Hepatocyte (in vitro differentiated cells): ENCODE measurements around the gene RBKS. TPM values are rescaled to one million over a fixed set of nuclear protein-coding genes. Genes with fewer than 3 reads are reported as not detected.
"Not testable (repeated sequence)": the region's sequence is repeated elsewhere in the genome, so short reads cannot be mapped to it uniquely, and the experiment has no call there.

Experiments used
- DNase-seq: peaks from one replicate; pipeline ENCODE4 v3.0.0-alpha.2; 2016; ENCODE audit warnings: low spot score
- H2AFZ ChIP-seq: fragments of 200-600 bp; sonication (generic); 2 replicates; pipeline ENCODE4 v1.6.0; 2016; ENCODE audit warnings: antibody characterized with exemption, mild to moderate bottlenecking
- H3K27ac ChIP-seq: fragments of 200-600 bp; sonication (generic); 2 replicates; pipeline ENCODE4 v1.5.1; 2016; ENCODE audit warnings: mild to moderate bottlenecking
- H3K27me3 ChIP-seq: fragments of 200-600 bp; sonication (generic); 2 replicates; pipeline ENCODE4 v1.6.1; 2016
- H3K36me3 ChIP-seq: fragments of 200-600 bp; sonication (generic); replicated peaks from 2 replicates; pipeline ENCODE4 v1.5.1; 2016; ENCODE audit warnings: low read depth; ENCODE audit not compliant: insufficient read depth
- H3K4me1 ChIP-seq: fragments of 200-600 bp; sonication (generic); 2 replicates; pipeline ENCODE4 v1.5.1; 2016; ENCODE audit warnings: mild to moderate bottlenecking, moderate library complexity; ENCODE audit not compliant: insufficient read depth
- H3K4me2 ChIP-seq: fragments of 200-600 bp; sonication (generic); 2 replicates; pipeline ENCODE4 v1.6.0; 2016
- H3K4me3 ChIP-seq: fragments of 200-600 bp; sonication (generic); 2 replicates; pipeline ENCODE4 v1.5.1; 2016; ENCODE audit warnings: mild to moderate bottlenecking
- H3K79me2 ChIP-seq: fragments of 200-600 bp; sonication (generic); 2 replicates; pipeline ENCODE4 v1.6.0; 2017; ENCODE audit warnings: mild to moderate bottlenecking
- H3K9me2 ChIP-seq: fragments of 200-600 bp; sonication (generic); replicated peaks from 2 replicates; pipeline ENCODE4 v1.6.0; 2017; ENCODE audit warnings: mild to moderate bottlenecking; ENCODE audit not compliant: insufficient read depth
- H3K9me3 ChIP-seq: fragments of 200-600 bp; sonication (generic); 2 replicates; pipeline ENCODE4 v1.5.1; 2016; ENCODE audit warnings: low read depth, mild to moderate bottlenecking
- H4K20me1 ChIP-seq: fragments of 200-600 bp; sonication (generic); 2 replicates; pipeline ENCODE4 v1.6.0; 2016; ENCODE audit warnings: mild to moderate bottlenecking; ENCODE audit not compliant: insufficient read depth, poor library complexity, severe bottlenecking
- CTCF ChIP-seq: fragments of 200-600 bp; sonication (generic); IDR thresholded peaks from 2 replicates; pipeline ENCODE4 v1.5.1; 2016; ENCODE audit warnings: antibody characterized with exemption, mild to moderate bottlenecking; ENCODE audit not compliant: poor library complexity
- EZH2 ChIP-seq: fragments of 200-600 bp; sonication (generic); IDR thresholded peaks from 2 replicates; pipeline ENCODE4 v1.6.1; 2016; ENCODE audit warnings: antibody characterized with exemption, mild to moderate bottlenecking, borderline replicate concordance
- EZH2phosphoT487 ChIP-seq: fragments of 200-600 bp; sonication (generic); IDR thresholded peaks from one replicate; pipeline ENCODE4 v1.6.1; 2018; ENCODE audit warnings: antibody characterized with exemption, mild to moderate bottlenecking, low read depth, moderate library complexity; ENCODE audit not compliant: unreplicated experiment, severe bottlenecking
- WGBS: methylation state at CpG from one replicate; pipeline ENCODE4 v1.1.6; 2016; ENCODE audit warnings: low lambda C conversion rate; ENCODE audit errors: missing lambda C conversion rate; 5-methylcytosine and 5-hydroxymethylcytosine counted together
- polyA plus RNA-seq: library from polyadenylated mRNA; unstranded; fragments of >200 nt; fragmentation: Nextera tagmentation; extraction: Ambion mirVana; gene quantifications from 2 replicates; pipeline ENCODE4 v1.2.1, GENCODE V29; 2016
- total RNA-seq: library from RNA; depleted of rRNA; stranded (reverse); fragments of >200 nt; gene quantifications from 2 replicates; pipeline ENCODE4 v1.2.3, GENCODE V29; 2014

Gene RBKS
- total and polyA plus RNA-seq, 2 experiments from 2014 or later, result 5.5 to 7.2 TPM

GRCh38 chr2:27871802-27872201, 18.4 kb downstream of the RBKS start:
- Histone ChIP-seq H3K27ac (no peak overlapping the region), H3K79me2 (no peaks in the 10 kb centered on the region), H3K4me2 (no peak overlapping the region), H3K9me3 (peaks cover 6% of the 10 kb centered on the region), H3K4me3 (no peak overlapping the region), H3K4me1 (no peaks in the 10 kb centered on the region), H2AFZ (no peak overlapping the region), H3K27me3 (no peaks in the 10 kb centered on the region), H3K9me2 (no peaks in the 10 kb centered on the region), H3K36me3 (no peaks in the 10 kb centered on the region), H4K20me1 (no peaks in the 10 kb centered on the region)
- 82% methylated on average over 3 of the region's 3 CpGs for WGBS
- no peak for TF ChIP-seq EZH2
- no peak for TF ChIP-seq EZH2phosphoT487
- no peak for TF ChIP-seq CTCF
- DNase-seq, result no peak

GRCh38 chr2:27870724-27871123, 19.5 kb downstream of the RBKS start:
- TF ChIP-seq CTCF, result no peak
- TF ChIP-seq EZH2, result no peak
- TF ChIP-seq EZH2phosphoT487, result no peak
- no peaks in the 10 kb centered on the region for H3K27me3 ChIP-seq
- H3K4me1 ChIP-seq, result no peaks in the 10 kb centered on the region
- WGBS, result 91% methylated on average over 3 of the region's 3 CpGs
- no peak overlapping the region for H3K4me3 ChIP-seq
- no peak overlapping the region for H3K27ac ChIP-seq
- H3K9me3 ChIP-seq, result no peaks in the 10 kb centered on the region
- H3K4me2 ChIP-seq, result no peak overlapping the region
- no peaks in the 10 kb centered on the region for H3K9me2 ChIP-seq
- H3K36me3 ChIP-seq, result no peaks in the 10 kb centered on the region
- DNase-seq, result no peak
- no peaks in the 10 kb centered on the region for H4K20me1 ChIP-seq
- no peak overlapping the region for H2AFZ ChIP-seq
- H3K79me2 ChIP-seq, result no peaks in the 10 kb centered on the region

GRCh38 chr2:27869763-27870162, 20.4 kb downstream of the RBKS start:
- no peak overlapping the region for H2AFZ ChIP-seq
- no peaks in the 10 kb centered on the region for H3K79me2 ChIP-seq
- no peak for DNase-seq
- TF ChIP-seq CTCF (no peak), EZH2 (no peak), EZH2phosphoT487 (no peak)
- 88% methylated on average over 6 of the region's 6 CpGs for WGBS
- no peak overlapping the region for H3K4me2 ChIP-seq
- H3K4me3 ChIP-seq, result no peak overlapping the region
- no peaks in the 10 kb centered on the region for H3K9me3 ChIP-seq
- no peaks in the 10 kb centered on the region for H3K4me1 ChIP-seq
- H3K36me3 ChIP-seq, result no peaks in the 10 kb centered on the region
- H4K20me1 ChIP-seq, result no peaks in the 10 kb centered on the region
- H3K9me2 ChIP-seq, result no peaks in the 10 kb centered on the region
- H3K27ac ChIP-seq, result no peak overlapping the region
- H3K27me3 ChIP-seq, result no peaks in the 10 kb centered on the region

- no peak for DNase-seq
- no peaks in the 10 kb centered on the region for H4K20me1 ChIP-seq
- H3K9me2 ChIP-seq, result no peaks in the 10 kb centered on the region
- H3K27ac ChIP-seq, result no peak overlapping the region
- H2AFZ ChIP-seq, result no peak overlapping the region
- H3K9me3 ChIP-seq, result no peaks in the 10 kb centered on the region
- 41% methylated on average over 1 of the region's 1 CpG for WGBS
- H3K36me3 ChIP-seq, result no peaks in the 10 kb centered on the region
- TF ChIP-seq EZH2 (no peak), EZH2phosphoT487 (no peak), CTCF (no peak)
- no peaks in the 10 kb centered on the region for H3K27me3 ChIP-seq
- H3K4me3 ChIP-seq, result no peak overlapping the region
- H3K4me1 ChIP-seq, result no peaks in the 10 kb centered on the region
- H3K4me2 ChIP-seq, result no peak overlapping the region
- H3K79me2 ChIP-seq, result no peaks in the 10 kb centered on the region
These were observed 23.9 kb downstream of the RBKS start for GRCh38 chr2:27866237-27866636.

GRCh38 chr2:27863955-27864354, 26.2 kb downstream of the RBKS start:
- H4K20me1 ChIP-seq, H3K4me3 ChIP-seq, H3K4me1 ChIP-seq, H3K4me2 ChIP-seq, H3K27me3 ChIP-seq, H3K9me2 ChIP-seq, DNase-seq, H2AFZ ChIP-seq, H3K79me2 ChIP-seq, H3K36me3 ChIP-seq, H3K9me3 ChIP-seq: not testable (repeated sequence)
- WGBS, result 90% methylated on average over 5 of the region's 5 CpGs
- H3K27ac ChIP-seq, result peak overlapping the region; percentile 32
